Measurements from ENCODE around the gene MORC4. TPM values are rescaled to one million over a fixed set of nuclear protein-coding genes. Genes with fewer than 3 reads are reported as not detected.
A peak's percentile ranks its signal among the peaks of the same experiment; 100 is the strongest.

MORC4 gene
- total RNA-seq, 1 donor from 2014 or later: 26.0 TPM

DNA sequence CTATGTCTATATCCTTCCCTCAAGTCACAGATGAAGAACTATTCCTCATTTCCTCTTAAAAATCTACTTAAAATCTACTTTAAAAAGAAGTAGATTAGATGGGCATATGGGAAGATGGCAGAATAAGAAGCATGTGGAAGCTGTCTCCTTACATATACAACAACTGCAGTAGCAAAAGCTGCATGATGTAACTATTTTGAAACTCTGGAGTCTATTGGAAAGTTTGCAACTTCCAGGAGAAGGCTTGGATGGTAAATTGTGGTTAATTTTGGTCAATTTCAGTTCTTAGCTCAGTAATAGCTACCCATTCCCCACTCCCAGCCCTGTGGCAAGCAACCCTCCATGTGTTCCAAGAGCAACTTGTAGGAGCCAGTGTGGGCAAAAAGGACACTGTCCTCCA is 36.9 kb downstream of the MORC4 start:
- H4K20me1 ChIP-seq (ENCODE audit: insufficient read depth, low read length): no peaks in the 10 kb centered on the region
- no peak for DNase-seq (ENCODE audit: low read depth)
- no peak overlapping the region for H3K4me2 ChIP-seq (ENCODE audit: low read length)
- no peak overlapping the region for H3K4me3 ChIP-seq (ENCODE audit: insufficient read depth, low read depth, low read length)
- H3K27ac Mint-ChIP-seq (ENCODE audit: unreplicated experiment): no peak overlapping the region
- H3K9me3 ChIP-seq (ENCODE audit: insufficient read depth, low read depth, low read length): no peaks in the 10 kb centered on the region
- H3K4me1 Mint-ChIP-seq (ENCODE audit: low read depth, unreplicated experiment): no peaks in the 10 kb centered on the region
- no peak overlapping the region for H3K4me3 Mint-ChIP-seq (ENCODE audit: unreplicated experiment)
- H3K9ac ChIP-seq (ENCODE audit: low read length): no peak overlapping the region
- H3K4me1 ChIP-seq (ENCODE audit: insufficient read depth, low read length): no peaks in the 10 kb centered on the region
- H3K36me3 Mint-ChIP-seq (ENCODE audit: low read depth, unreplicated experiment): peaks cover 8% of the 10 kb centered on the region
- H3K36me3 ChIP-seq (ENCODE audit: insufficient read depth, low read length): peaks cover 4% of the 10 kb centered on the region
- H2AFZ ChIP-seq (ENCODE audit: low read depth, low read length): no peak overlapping the region
- H3K27me3 ChIP-seq (ENCODE audit: insufficient read depth, low read length): no peaks in the 10 kb centered on the region
- no peak for FAIRE-seq
- H3K27me3 Mint-ChIP-seq (ENCODE audit: low read depth, unreplicated experiment): no peaks in the 10 kb centered on the region
- no peak for TF ChIP-seq EZH2 (IDR thresholded peaks at IDR 0.05; ENCODE audit: insufficient read depth, low read length)
- no peaks in the 10 kb centered on the region for H3K9me3 Mint-ChIP-seq (ENCODE audit: unreplicated experiment)
- no peaks in the 10 kb centered on the region for H3K79me2 ChIP-seq (ENCODE audit: insufficient read depth, low read length)
- H3K27ac ChIP-seq (ENCODE audit: low read depth, low read length): no peak overlapping the region

DNA sequence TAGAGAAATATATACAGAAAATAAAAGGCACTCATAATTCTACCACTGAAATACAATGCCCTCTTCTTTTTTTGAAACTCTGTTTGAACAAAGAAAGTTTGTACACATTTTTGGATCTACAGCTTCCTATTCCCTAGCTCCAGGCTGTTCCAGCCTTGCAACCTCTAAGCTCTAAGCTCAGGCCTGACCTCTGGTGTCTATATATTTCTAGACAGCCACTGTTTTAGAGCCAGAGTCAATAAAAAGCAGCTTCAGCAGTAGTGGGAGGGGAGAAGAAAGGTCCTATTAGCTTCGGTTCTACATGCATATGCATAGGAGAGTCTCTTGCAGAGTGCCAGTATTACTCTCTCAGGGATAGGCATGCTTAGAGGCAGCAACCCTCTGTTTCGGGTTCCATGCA is 40.1 kb downstream of the MORC4 start:
- Mint-ChIP-seq H3K4me1 (ENCODE audit: low read depth, unreplicated experiment) (peaks cover 8% of the 10 kb centered on the region), H3K27ac (ENCODE audit: unreplicated experiment) (no peak overlapping the region), H3K4me3 (ENCODE audit: unreplicated experiment) (no peak overlapping the region), H3K36me3 (ENCODE audit: low read depth, unreplicated experiment) (peaks cover 4% of the 10 kb centered on the region), H3K9me3 (ENCODE audit: unreplicated experiment) (no peaks in the 10 kb centered on the region), H3K27me3 (ENCODE audit: low read depth, unreplicated experiment) (no peaks in the 10 kb centered on the region)
- Histone ChIP-seq H2AFZ (ENCODE audit: low read depth, low read length) (no peak overlapping the region), H4K20me1 (ENCODE audit: insufficient read depth, low read length) (no peaks in the 10 kb centered on the region), H3K4me1 (ENCODE audit: insufficient read depth, low read length) (peaks cover 7% of the 10 kb centered on the region), H3K9ac (ENCODE audit: low read length) (no peak overlapping the region), H3K4me2 (ENCODE audit: low read length) (no peak overlapping the region), H3K27me3 (ENCODE audit: insufficient read depth, low read length) (no peaks in the 10 kb centered on the region), H3K79me2 (ENCODE audit: insufficient read depth, low read length) (no peaks in the 10 kb centered on the region), H3K27ac (ENCODE audit: low read depth, low read length) (no peak overlapping the region), H3K9me3 (ENCODE audit: insufficient read depth, low read depth, low read length) (no peaks in the 10 kb centered on the region), H3K36me3 (ENCODE audit: insufficient read depth, low read length) (peaks cover 8% of the 10 kb centered on the region), H3K4me3 (ENCODE audit: insufficient read depth, low read depth, low read length) (no peak overlapping the region)
- FAIRE-seq: no peak
- TF ChIP-seq, protein P1, sequence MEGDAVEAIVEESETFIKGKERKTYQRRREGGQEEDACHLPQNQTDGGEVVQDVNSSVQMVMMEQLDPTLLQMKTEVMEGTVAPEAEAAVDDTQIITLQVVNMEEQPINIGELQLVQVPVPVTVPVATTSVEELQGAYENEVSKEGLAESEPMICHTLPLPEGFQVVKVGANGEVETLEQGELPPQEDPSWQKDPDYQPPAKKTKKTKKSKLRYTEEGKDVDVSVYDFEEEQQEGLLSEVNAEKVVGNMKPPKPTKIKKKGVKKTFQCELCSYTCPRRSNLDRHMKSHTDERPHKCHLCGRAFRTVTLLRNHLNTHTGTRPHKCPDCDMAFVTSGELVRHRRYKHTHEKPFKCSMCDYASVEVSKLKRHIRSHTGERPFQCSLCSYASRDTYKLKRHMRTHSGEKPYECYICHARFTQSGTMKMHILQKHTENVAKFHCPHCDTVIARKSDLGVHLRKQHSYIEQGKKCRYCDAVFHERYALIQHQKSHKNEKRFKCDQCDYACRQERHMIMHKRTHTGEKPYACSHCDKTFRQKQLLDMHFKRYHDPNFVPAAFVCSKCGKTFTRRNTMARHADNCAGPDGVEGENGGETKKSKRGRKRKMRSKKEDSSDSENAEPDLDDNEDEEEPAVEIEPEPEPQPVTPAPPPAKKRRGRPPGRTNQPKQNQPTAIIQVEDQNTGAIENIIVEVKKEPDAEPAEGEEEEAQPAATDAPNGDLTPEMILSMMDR (IDR thresholded peaks at IDR 0.05; ENCODE audit: insufficient read depth, low read depth, low read length): peak; percentile 27
- no peak for TF ChIP-seq EZH2 (IDR thresholded peaks at IDR 0.05; ENCODE audit: insufficient read depth, low read length)
- DNase-seq (ENCODE audit: low read depth): no peak

DNA sequence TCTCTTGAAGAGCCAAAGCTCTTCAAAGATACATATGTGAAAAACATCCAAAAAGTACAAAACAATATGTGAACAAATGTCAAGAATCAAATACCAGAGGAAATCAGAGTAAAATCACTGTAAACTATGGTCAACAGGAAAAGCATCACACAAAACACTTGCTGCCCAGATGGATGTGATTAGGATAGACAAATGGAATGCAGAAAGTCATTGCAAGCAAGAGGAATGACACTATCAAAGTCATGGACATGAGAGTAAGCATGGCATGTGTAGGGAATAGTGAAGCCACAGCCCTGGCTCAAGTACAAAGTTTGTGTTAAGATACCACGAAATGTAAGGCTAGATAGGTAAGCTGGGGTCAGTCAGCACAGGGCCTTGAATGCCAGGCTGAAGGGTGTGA is 42.2 kb downstream of the MORC4 start:
- Mint-ChIP-seq H3K9me3 (ENCODE audit: unreplicated experiment) (no peaks in the 10 kb centered on the region), H3K27me3 (ENCODE audit: low read depth, unreplicated experiment) (no peaks in the 10 kb centered on the region), H3K4me1 (ENCODE audit: low read depth, unreplicated experiment) (peaks cover 8% of the 10 kb centered on the region), H3K4me3 (ENCODE audit: unreplicated experiment) (no peak overlapping the region), H3K27ac (ENCODE audit: unreplicated experiment) (no peak overlapping the region), H3K36me3 (ENCODE audit: low read depth, unreplicated experiment) (peaks cover 2% of the 10 kb centered on the region)
- no peaks in the 10 kb centered on the region for H3K79me2 ChIP-seq (ENCODE audit: insufficient read depth, low read length)
- no peak overlapping the region for H3K4me2 ChIP-seq (ENCODE audit: low read length)
- no peak overlapping the region for H3K27ac ChIP-seq (ENCODE audit: low read depth, low read length)
- peaks cover 7% of the 10 kb centered on the region for H3K4me1 ChIP-seq (ENCODE audit: insufficient read depth, low read length)
- peaks cover 11% of the 10 kb centered on the region for H3K36me3 ChIP-seq (ENCODE audit: insufficient read depth, low read length)
- FAIRE-seq (peak; percentile 78), DNase-seq (ENCODE audit: low read depth) (no peak)
- no peaks in the 10 kb centered on the region for H4K20me1 ChIP-seq (ENCODE audit: insufficient read depth, low read length)
- no peak overlapping the region for H2AFZ ChIP-seq (ENCODE audit: low read depth, low read length)
- TF ChIP-seq, protein P1 (IDR thresholded peaks at IDR 0.05; ENCODE audit: insufficient read depth, low read depth, low read length): no peak
- TF ChIP-seq EZH2 (IDR thresholded peaks at IDR 0.05; ENCODE audit: insufficient read depth, low read length): no peak
- H3K9ac ChIP-seq (ENCODE audit: low read length): no peak overlapping the region
- no peaks in the 10 kb centered on the region for H3K27me3 ChIP-seq (ENCODE audit: insufficient read depth, low read length)
- H3K4me3 ChIP-seq (ENCODE audit: insufficient read depth, low read depth, low read length): no peak overlapping the region
- H3K9me3 ChIP-seq (ENCODE audit: insufficient read depth, low read depth, low read length): no peaks in the 10 kb centered on the region
